HK-2 (cell line): ENCODE results near the gene TMIGD3.

ENCODE experiments used
- DNase-seq: peaks from one replicate; pipeline ENCODE4 v3.0.0-alpha.2; 2018; ENCODE audit not compliant: unreplicated experiment

The TMIGD3 gene

GRCh38 chr1:111507411-111508201, 4.2 kb upstream of the TMIGD3 start:
- DNase-seq: peak; percentile 74

- DNase-seq: no peak
Measured at GRCh38 chr1:111506561-111506960, 3.1 kb upstream of the TMIGD3 start.

GRCh38 chr1:111505641-111506119, 2.2 kb upstream of the TMIGD3 start:
- no peak for DNase-seq

- DNase-seq: no peak
Measured at GRCh38 chr1:111504097-111504496, 664 bp upstream of the TMIGD3 start.

- no peak for DNase-seq
Measured at GRCh38 chr1:111501645-111502044, 1.8 kb downstream of the TMIGD3 start.

- DNase-seq: no peak
Measured at GRCh38 chr1:111499026-111499785, 4.2 kb downstream of the TMIGD3 start.

GRCh38 chr1:111497592-111497991, 5.8 kb downstream of the TMIGD3 start:
- DNase-seq: no peak

GRCh38 chr1:111496398-111496797, 7.0 kb downstream of the TMIGD3 start:
- DNase-seq: no peak

GRCh38 chr1:111491070-111491469, 12.4 kb downstream of the TMIGD3 start:
- no peak for DNase-seq

GRCh38 chr1:111490220-111490619, 13.2 kb downstream of the TMIGD3 start:
- DNase-seq: no peak

GRCh38 chr1:111489604-111490003, 13.8 kb downstream of the TMIGD3 start:
- no peak for DNase-seq

- DNase-seq: no peak
Measured at GRCh38 chr1:111488669-111489068, 14.8 kb downstream of the TMIGD3 start.

GRCh38 chr1:111487133-111487532, 16.3 kb downstream of the TMIGD3 start:
- DNase-seq: no peak

GRCh38 chr1:111486431-111486830, 17.0 kb downstream of the TMIGD3 start:
- no peak for DNase-seq

- DNase-seq: no peak
Measured at GRCh38 chr1:111484391-111485026, 18.9 kb downstream of the TMIGD3 start.

- DNase-seq: no peak
Measured at GRCh38 chr1:111483876-111484275, 19.6 kb downstream of the TMIGD3 start.

- DNase-seq: no peak
Measured at GRCh38 chr1:111483166-111483565, 20.3 kb downstream of the TMIGD3 start.

GRCh38 chr1:111481387-111482221, 21.8 kb downstream of the TMIGD3 start:
- peak; percentile 62 for DNase-seq

GRCh38 chr1:111480674-111481073, 22.8 kb downstream of the TMIGD3 start:
- no peak for DNase-seq

GRCh38 chr1:111476761-111477309, 26.6 kb downstream of the TMIGD3 start:
- no peak for DNase-seq

- no peak for DNase-seq
Measured at GRCh38 chr1:111476214-111476613, 27.2 kb downstream of the TMIGD3 start.
